DLD1 (cell line): ENCODE data around the gene MTHFD1L.

Experiments
- in situ Hi-C: cut with HindIII; loops from 2 replicates; pipeline ENCODE4 v1.10.0; 2017; ENCODE audit warnings: low sequenced_read_pairs

MTHFD1L gene

GRCh38 chr6:150981095-150981494 lies 115.6 kb downstream of the MTHFD1L start:
- in situ Hi-C loops, result no loop called here

DNA sequence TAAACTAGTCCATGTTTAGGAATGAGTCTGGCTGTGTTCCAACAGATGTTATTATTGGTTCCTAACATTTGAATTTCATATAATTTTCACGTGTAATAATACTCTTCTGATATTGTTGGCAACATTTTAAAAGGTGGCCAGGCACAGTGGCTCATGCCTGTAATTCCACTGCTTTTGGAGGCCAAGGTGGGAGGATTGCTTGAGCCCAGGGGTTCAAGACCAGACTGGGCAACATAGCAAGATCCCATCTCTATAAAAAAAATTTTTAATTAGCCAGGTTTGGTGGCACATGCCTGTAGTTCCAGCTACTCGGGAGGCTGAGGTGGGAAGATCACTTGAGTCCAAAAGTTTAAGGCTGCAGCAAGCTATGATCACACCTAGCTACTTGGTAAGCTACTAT lies 116.2 kb downstream of the MTHFD1L start:
- in situ Hi-C loops, result no loop called here

- in situ Hi-C loops, result no loop called here
Measured at GRCh38 chr6:150987371-150987828, 121.9 kb downstream of the MTHFD1L start.

GRCh38 chr6:150987855-150988464 lies 122.5 kb downstream of the MTHFD1L start:
- in situ Hi-C loops, result no loop called here

GRCh38 chr6:150991487-150991886 lies 126.0 kb downstream of the MTHFD1L start:
- in situ Hi-C loops, result no loop called here

GRCh38 chr6:150992262-150992661 lies 126.8 kb downstream of the MTHFD1L start:
- in situ Hi-C loops, result no loop called here

- in situ Hi-C loops, result no loop called here
Measured at GRCh38 chr6:150992703-150993102, 127.2 kb downstream of the MTHFD1L start.

DNA sequence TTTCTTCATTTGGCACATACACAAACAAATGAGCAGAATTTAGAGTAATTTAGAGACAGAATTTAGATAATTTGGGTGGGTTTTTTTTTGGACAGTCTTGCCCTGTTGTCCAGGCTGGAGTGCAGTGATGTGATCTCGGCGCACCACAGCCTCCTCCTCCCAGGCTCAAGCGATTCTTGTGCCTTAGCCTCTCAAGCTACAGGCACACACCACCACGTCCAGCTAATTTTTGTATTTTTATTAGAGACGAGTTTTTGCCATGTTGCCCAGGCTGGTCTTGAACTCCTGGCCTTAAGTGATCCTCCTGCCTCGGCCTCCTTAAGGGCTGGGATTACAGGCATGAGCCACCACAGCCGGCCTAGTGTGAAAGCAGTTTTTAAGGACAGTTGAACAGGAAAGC lies 127.8 kb downstream of the MTHFD1L start:
- in situ Hi-C loops, result no loop called here

DNA sequence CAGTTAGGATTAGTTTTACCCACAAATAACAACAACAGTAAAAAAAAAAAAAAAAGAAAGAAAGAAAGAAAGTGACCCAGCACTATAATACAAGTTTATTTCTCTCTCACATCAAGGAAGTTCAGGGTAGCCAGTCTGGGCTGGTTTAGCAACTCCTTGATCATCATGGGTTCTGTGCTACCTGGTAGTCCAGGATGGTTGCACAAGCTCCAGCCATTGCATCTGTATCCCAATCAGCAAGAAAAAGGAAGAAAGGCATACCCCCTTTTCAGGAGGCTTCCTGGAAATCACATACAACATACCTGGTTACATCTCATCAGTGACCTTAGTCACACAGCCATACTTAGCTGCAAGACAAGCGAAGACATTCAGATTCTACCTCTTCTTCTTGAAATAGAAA lies 128.5 kb downstream of the MTHFD1L start:
- in situ Hi-C loops, result no loop called here

GRCh38 chr6:150996968-150997367 lies 131.5 kb downstream of the MTHFD1L start:
- in situ Hi-C loops, result no loop called here

- in situ Hi-C loops, result no loop called here
Measured at GRCh38 chr6:150999107-150999506, 133.6 kb downstream of the MTHFD1L start.

DNA sequence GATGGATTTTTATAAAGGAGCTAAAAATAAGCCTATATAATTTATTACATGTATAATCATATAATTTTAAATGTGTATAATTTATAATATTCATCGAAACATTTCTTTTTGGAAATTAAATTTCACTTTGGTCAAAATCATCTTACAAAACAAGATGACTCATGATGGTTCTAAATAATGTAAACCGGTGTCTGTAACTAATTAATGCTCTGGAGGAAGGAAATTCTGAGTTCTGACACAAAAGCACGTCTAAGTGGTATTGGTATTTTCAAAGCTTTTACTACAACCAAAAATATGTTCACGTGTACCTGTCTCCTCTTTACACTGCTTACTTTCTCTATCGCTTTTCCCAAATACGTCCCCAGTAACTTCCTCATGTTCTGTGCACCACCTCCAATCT lies 134.1 kb downstream of the MTHFD1L start:
- in situ Hi-C loops, result no loop called here

- in situ Hi-C loops, result loop anchor here (25.0 kb wide), 1 partner anchor 361 kb away; no protein-coding TSS in a partner anchor
Measured at GRCh38 chr6:151001387-151002056, 136.0 kb downstream of the MTHFD1L start.

- in situ Hi-C loops, result loop anchor here (25.0 kb wide), 1 partner anchor 360 kb away; no protein-coding TSS in a partner anchor
Measured at GRCh38 chr6:151002057-151002450, 136.6 kb downstream of the MTHFD1L start.

- in situ Hi-C loops, result loop anchor here (25.0 kb wide), 1 partner anchor 360 kb away; no protein-coding TSS in a partner anchor
Measured at GRCh38 chr6:151002491-151002935, 137.0 kb downstream of the MTHFD1L start.

GRCh38 chr6:151004383-151005024 lies 139.0 kb downstream of the MTHFD1L start:
- in situ Hi-C loops, result loop anchor here (25.0 kb wide), 1 partner anchor 358 kb away; no protein-coding TSS in a partner anchor

- in situ Hi-C loops, result loop anchor here (25.0 kb wide), 1 partner anchor 357 kb away; no protein-coding TSS in a partner anchor
Measured at GRCh38 chr6:151005164-151005563, 139.7 kb downstream of the MTHFD1L start.

DNA sequence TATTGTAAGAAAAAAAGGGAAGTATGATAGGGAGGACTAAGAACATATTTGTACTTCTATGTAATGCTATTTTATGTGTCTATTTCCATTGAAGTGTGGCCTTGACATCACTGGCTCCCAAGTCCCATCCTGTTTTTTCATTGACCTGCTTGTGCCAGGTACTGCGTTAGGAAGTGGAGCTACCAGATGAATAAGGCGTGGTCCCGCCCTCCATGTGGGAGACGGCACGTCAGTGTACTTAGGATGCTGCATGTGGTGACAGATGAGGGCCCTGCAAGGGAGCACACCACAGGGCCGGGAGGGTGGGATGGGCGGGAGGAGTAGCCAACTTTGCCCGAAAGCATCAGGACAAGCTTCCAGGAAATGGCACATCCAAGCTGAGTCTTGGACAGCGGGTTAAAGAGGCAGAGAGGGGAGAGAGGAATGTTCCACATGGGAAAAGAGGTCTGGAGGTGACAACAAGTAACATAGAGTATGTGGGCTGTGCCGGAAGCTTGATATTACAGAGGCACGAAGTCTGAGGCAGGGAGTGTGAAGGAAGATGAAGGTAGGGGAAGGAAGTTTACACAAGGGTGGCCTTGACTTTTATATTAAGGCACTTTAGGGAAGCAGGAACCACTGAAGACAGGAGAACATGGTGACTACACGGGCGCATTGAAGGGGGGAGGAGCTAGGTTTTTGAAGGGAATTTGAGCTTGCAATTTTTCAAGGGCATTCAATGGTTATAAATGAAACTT lies 140.6 kb downstream of the MTHFD1L start:
- in situ Hi-C loops, result loop anchor here (25.0 kb wide), 1 partner anchor 356 kb away; no protein-coding TSS in a partner anchor

GRCh38 chr6:151007076-151007475 lies 141.6 kb downstream of the MTHFD1L start:
- in situ Hi-C loops, result loop anchor here (25.0 kb wide), 1 partner anchor 355 kb away; no protein-coding TSS in a partner anchor

GRCh38 chr6:151007922-151008321 lies 142.4 kb downstream of the MTHFD1L start:
- in situ Hi-C loops, result loop anchor here (25.0 kb wide), 1 partner anchor 354 kb away; no protein-coding TSS in a partner anchor

GRCh38 chr6:151008425-151008824 lies 142.9 kb downstream of the MTHFD1L start:
- in situ Hi-C loops, result loop anchor here (25.0 kb wide), 1 partner anchor 354 kb away; no protein-coding TSS in a partner anchor
